Upper lobe of left lung (tissue), 4 donors: Measurements from ENCODE around the gene NYAP2.

Experiments
- CTCF ChIP-seq, 6 experiments: fragments of 450-650 bp in 4 of 6; fragments of 200-600 bp in 2 of 6; sonication (generic) in 2 of 6; IDR thresholded peaks; one replicate each; pipeline ENCODE4 v1.5.1; 2016 to 2019; ENCODE audit warnings: antibody characterized with exemption in 6 of 6
- EP300 ChIP-seq, 4 donors: sonication (generic); formaldehyde crosslinking; IDR thresholded peaks; one replicate each; pipeline ENCODE4 v1.5.1; 2017; ENCODE audit warnings: antibody characterized with exemption in 4 of 4, control low read depth in 2 of 4
- POLR2A ChIP-seq, 4 donors: fragments of 450-650 bp; IDR thresholded peaks; one replicate each; pipeline ENCODE4 v1.5.1; 2016 to 2017; ENCODE audit warnings: antibody characterized with exemption in 4 of 4, mild to moderate bottlenecking in 2 of 4
- POLR2AphosphoS5 ChIP-seq, 2 donors: sonication (generic); formaldehyde crosslinking; IDR thresholded peaks; one replicate each; pipeline ENCODE4 v1.5.1; 2017; ENCODE audit warnings: antibody characterized with exemption in 2 of 2

GRCh38 chr2:225632351-225632750 is 232.8 kb downstream of the NYAP2 start:
- TF ChIP-seq CTCF (IDR thresholded peaks at IDR 0.05) (no peak), POLR2A (IDR thresholded peaks at IDR 0.05) (no peak), POLR2AphosphoS5 (IDR thresholded peaks at IDR 0.05) (no peak), EP300 (IDR thresholded peaks at IDR 0.05) (no peak)
